HG02885 (cell line): Measurements from ENCODE around the gene ST6GALNAC1.
"Not testable (repeated sequence)": the region's sequence is repeated elsewhere in the genome, so short reads cannot be mapped to it uniquely, and the experiment has no call there.

Source experiments
- ATAC-seq: cut with Tn5 transposase; IDR thresholded peaks from one replicate; pipeline ENCODE4 v1.9.1; 2021; ENCODE audit warnings: mild to moderate bottlenecking; ENCODE audit not compliant: unreplicated experiment, poor library complexity

ST6GALNAC1 gene

DNA sequence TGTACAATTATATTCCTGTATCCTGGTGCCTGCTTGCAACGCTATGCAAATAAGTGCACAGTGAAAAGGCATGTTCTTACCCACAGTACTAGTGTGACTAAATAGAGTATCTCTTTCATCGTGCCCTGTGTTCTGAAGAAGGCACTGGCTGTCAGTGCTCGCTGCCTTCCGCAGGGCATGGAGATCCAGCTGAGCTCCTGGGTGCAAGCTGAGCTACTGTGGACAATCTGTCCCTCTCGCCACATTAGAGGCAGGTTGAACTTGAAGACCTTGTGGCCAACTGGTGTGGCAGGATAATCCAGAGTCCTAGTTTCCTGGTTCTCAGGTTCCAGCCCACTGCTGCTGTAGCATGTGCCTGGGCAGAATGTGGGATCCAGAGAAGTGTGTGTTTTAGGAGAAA lies 1.9 kb upstream of the ST6GALNAC1 start:
- ATAC-seq, result no peak

- no peak for ATAC-seq
Measured at GRCh38 chr17:76644995-76645394, 1.4 kb upstream of the ST6GALNAC1 start.

GRCh38 chr17:76642994-76643393 lies 563 bp downstream of the ST6GALNAC1 start:
- no peak for ATAC-seq

- ATAC-seq, result no peak
Measured at GRCh38 chr17:76642032-76642561, 1.5 kb downstream of the ST6GALNAC1 start.

GRCh38 chr17:76641501-76641900 lies 2.1 kb downstream of the ST6GALNAC1 start:
- ATAC-seq, result no peak

GRCh38 chr17:76640550-76641380 lies 2.8 kb downstream of the ST6GALNAC1 start:
- no peak for ATAC-seq

GRCh38 chr17:76638263-76638662 lies 5.3 kb downstream of the ST6GALNAC1 start:
- ATAC-seq, result no peak

GRCh38 chr17:76636486-76637206 lies 6.9 kb downstream of the ST6GALNAC1 start:
- ATAC-seq, result not testable (repeated sequence)

- no peak for ATAC-seq
Measured at GRCh38 chr17:76635659-76636360, 7.7 kb downstream of the ST6GALNAC1 start.

DNA sequence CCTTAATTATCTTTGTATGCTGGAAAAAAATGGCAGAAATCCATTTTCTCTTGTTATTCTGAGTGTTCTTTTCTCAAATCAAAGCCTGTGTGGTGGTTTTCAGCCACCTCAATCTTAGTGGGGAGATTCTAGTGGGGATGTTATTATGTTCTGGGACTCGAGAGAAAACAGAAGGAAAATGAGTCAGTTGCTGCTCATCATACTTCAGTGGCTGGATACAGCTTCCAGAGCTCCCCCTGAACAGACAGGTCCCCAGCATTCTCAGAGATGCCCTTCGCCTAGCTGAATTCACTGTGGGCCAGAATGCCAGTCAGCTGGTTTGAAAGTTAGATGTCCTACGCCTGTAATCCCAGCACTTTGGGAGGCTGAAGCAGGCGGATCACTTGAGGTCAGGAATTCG lies 8.5 kb downstream of the ST6GALNAC1 start:
- no peak for ATAC-seq

DNA sequence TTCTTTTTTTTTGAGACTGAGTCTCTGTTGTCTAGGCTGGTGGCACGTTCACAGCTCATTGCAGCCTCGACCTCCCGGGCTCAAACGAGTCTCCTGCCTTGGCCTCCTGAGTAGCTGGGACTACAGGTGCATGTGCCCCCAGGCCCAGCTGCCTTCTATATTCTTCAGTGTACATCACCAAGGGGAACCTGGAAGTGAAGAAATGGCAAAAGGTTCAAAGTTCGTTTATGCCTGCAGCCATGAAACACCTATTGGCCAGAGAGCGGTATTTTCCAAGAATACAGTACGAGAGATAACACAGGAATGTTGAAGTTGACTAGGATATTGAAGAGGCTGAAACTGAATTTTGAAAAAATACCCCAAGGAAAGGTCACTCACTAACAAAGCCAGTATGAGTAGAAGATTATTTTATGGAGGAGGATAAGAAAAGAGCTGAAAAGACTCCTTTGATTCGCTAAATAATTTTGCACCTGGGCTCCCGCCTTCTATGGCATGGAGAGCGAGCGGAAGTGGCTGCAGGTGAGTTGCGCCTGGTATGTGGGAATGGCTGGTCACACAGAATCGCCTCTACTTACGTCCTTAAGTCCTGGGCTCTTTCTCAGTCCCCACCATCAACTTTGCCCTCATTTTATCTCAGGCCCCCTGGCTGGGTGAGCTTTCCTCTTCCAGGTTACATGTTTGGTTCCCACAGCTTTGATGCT lies 9.8 kb downstream of the ST6GALNAC1 start:
- ATAC-seq, result no peak

DNA sequence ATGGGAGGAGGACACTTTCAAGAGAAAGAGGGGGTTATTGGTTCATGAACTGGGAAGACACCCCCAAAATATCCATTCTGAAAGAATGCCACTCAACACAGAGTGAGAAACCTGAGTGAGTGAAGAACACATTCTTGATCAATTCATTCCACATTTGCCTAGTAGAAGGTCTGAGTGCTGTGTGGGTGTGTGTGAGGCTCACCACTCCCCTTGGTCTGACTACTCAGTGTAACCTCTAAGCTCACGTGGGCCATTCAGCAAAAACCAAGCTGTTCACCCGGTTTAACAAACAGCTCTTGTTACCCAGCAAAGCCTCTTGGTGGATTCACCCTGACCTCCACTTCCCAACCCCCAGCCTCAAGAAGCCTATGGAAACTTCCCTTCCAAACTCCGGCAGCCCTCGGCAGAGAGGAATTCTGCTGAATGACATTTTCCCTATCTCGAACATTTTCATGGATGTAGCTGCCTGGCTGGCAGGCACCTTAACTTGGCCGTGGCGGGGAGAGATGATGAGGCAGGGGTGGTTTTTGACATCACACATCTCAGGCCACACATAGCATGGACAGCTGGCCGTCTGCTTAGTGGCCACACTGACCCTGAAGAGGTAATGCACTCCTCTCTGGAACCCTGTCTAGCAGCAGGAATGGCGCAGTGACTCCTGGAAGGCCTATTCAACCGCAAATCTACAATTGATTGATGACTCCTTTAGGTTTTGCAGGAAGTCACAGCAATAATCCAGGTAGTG lies 11.6 kb downstream of the ST6GALNAC1 start:
- ATAC-seq, result no peak

- no peak for ATAC-seq
Measured at GRCh38 chr17:76630151-76630550, 13.4 kb downstream of the ST6GALNAC1 start.

- no peak for ATAC-seq
Measured at GRCh38 chr17:76627510-76627909, 16.0 kb downstream of the ST6GALNAC1 start.

DNA sequence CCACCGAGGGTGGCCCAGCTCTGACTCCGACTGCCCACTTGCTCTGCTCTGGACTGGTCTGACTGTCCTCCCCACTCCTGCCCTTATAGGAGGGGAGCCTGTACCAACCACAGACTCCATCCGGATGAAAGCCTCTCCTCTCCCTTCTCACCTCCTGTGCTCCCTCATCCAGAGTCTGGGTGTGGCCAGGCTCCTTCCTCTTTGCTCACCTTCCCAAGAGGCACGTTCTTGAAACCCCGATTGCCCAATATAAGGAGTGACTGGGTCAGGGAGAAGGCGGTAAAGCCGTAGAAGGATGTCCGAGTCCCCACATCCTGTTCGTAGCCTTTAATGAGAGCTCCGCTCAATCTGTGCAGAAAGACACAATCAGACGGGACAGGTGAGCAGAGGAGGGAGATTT lies 17.1 kb downstream of the ST6GALNAC1 start:
- ATAC-seq, result no peak

DNA sequence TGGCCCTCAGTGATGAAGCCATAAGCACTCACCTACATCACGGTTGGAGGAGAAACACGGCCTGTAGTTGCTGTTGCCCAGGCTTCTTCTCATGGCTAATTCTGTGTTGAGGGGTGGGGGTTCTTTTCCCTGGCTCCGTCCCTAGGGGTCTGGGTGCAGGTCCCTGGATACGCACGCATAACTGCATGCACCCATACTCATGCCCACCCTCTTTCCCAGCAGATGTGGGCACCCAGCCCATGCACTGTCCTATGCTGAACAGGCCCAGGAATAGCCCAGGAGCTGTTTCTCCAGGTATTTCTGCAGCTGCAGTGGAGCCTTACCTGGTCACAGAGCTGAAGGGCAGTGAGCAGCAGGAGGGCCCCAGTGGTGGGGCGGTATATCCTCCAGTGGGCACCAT lies 18.1 kb downstream of the ST6GALNAC1 start:
- ATAC-seq, result no peak

GRCh38 chr17:76623271-76624146 lies 20.0 kb downstream of the ST6GALNAC1 start:
- ATAC-seq, result no peak

DNA sequence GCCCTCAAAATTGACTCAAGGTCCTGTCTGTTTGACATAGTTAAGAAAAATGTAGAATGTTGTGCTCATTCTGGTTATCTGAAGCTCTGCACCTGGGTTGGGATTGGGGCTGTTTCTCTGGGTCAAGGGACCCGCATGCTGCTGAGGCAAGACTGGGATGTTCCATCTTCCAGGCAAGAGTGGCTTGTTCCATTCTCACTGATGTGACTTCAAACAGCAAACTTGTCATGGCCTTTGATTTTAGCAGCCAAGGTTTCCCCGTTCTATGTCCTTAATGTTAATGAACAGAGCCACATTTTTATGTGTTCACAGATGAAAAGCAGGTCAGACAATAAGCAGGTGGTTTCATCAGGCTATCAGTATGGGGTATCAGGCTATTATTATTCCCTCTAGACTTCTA lies 25.7 kb downstream of the ST6GALNAC1 start:
- ATAC-seq, result no peak
